Measurements from ENCODE around the gene PAK6. TPM values are rescaled to one million over a fixed set of nuclear protein-coding genes. Genes with fewer than 3 reads are reported as not detected.

Gene PAK6
- total RNA-seq, 4 donors from 2014 or later: 2.3 to 5.0 (median 3.3) TPM; not detected in 1

- Histone ChIP-seq H3K27ac (no peak overlapping the region), H3K27me3 (no peaks in the 10 kb centered on the region), H3K4me1 (no peaks in the 10 kb centered on the region), H3K36me3 (no peaks in the 10 kb centered on the region), H3K4me3 (no peak overlapping the region), H3K9me3 (no peaks in the 10 kb centered on the region)
- intact Hi-C loops (cut with DNase I; ENCODE audit: low total_unique reads): no loop called here
- no peak for DNase-seq
- no peak for TF ChIP-seq POLR2A (IDR thresholded peaks at IDR 0.05)
- TF ChIP-seq, protein P1, sequence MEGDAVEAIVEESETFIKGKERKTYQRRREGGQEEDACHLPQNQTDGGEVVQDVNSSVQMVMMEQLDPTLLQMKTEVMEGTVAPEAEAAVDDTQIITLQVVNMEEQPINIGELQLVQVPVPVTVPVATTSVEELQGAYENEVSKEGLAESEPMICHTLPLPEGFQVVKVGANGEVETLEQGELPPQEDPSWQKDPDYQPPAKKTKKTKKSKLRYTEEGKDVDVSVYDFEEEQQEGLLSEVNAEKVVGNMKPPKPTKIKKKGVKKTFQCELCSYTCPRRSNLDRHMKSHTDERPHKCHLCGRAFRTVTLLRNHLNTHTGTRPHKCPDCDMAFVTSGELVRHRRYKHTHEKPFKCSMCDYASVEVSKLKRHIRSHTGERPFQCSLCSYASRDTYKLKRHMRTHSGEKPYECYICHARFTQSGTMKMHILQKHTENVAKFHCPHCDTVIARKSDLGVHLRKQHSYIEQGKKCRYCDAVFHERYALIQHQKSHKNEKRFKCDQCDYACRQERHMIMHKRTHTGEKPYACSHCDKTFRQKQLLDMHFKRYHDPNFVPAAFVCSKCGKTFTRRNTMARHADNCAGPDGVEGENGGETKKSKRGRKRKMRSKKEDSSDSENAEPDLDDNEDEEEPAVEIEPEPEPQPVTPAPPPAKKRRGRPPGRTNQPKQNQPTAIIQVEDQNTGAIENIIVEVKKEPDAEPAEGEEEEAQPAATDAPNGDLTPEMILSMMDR (IDR thresholded peaks at IDR 0.05): no peak
Observed at GRCh38 chr15:40229316-40229715, 9.5 kb upstream of the PAK6 start.

DNA sequence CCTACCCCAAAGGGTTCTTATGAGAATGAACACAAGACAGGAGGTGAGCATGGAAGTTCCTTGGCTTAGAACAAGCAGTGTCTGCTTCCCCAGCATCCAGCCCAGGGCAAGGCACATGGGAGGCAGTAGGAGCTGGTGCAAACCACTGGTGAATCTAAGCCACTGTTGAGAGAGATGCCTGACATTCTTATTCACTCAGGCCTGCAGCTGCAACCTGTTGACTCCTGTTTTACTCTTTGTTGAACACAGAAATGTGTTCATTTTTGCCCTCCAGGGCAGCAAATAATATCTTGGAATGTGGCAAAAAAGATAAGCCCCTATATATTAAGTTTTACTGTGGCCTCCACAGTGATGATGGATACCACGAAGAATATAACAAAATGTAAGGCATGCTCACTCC, 8.9 kb upstream of the PAK6 start:
- Histone ChIP-seq H3K4me1 (no peaks in the 10 kb centered on the region), H3K9me3 (no peaks in the 10 kb centered on the region), H3K27ac (no peak overlapping the region), H3K27me3 (no peaks in the 10 kb centered on the region), H3K36me3 (no peaks in the 10 kb centered on the region), H3K4me3 (no peak overlapping the region)
- TF ChIP-seq POLR2A (IDR thresholded peaks at IDR 0.05): no peak
- TF ChIP-seq, protein P1 (IDR thresholded peaks at IDR 0.05): no peak
- DNase-seq: no peak
- intact Hi-C loops (cut with DNase I; ENCODE audit: low total_unique reads): no loop called here

- TF ChIP-seq POLR2A (IDR thresholded peaks at IDR 0.05): no peak
- TF ChIP-seq, protein P1 (IDR thresholded peaks at IDR 0.05): no peak
- Histone ChIP-seq H3K4me1 (no peaks in the 10 kb centered on the region), H3K27me3 (no peaks in the 10 kb centered on the region), H3K36me3 (no peaks in the 10 kb centered on the region), H3K4me3 (no peak overlapping the region), H3K9me3 (no peaks in the 10 kb centered on the region), H3K27ac (no peak overlapping the region)
- intact Hi-C loops (cut with DNase I; ENCODE audit: low total_unique reads): no loop called here
- DNase-seq: no peak
Observed at GRCh38 chr15:40232625-40233070, 6.2 kb upstream of the PAK6 start.

DNA sequence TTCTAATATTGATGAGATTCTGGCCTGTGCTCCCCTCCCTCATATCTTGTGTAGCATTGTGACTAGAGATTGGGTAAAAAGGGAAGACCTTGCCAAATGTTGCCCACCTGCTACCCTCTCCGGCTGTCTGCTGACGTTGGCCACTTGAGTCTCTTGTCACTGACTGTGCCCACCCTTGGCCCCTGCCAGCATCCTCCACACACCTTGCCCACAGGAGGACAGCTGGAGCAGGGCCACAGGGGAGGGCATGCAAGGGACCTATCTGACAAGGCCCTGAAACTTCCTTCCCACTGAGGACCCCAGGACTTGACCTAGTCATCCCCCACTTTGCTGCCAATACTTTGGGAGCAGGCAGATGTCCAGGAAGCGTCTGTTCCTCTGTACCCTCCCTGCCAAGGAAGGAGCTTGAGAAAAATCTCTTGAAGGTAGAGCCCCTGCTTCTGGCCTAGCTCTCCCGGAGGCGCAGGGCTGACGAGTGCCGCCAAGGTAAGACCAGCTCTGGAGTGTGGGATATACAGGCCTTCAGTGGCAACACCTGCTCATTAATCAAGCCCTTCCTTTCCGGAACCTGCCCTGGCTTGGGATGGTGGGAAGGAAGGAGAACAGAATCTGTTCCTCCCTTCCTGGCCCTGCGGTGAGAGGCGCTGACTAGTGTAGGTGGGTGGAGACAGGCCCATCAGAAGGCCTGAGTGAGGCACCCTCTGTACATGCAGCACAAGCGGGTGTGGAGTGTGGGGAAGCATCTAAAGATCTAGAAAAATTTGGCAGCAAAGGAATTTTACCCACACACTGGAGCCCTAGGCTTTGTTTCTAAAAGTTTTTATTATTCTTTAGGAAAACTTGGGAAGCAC, 4.9 kb upstream of the PAK6 start:
- Histone ChIP-seq H3K27me3 (no peaks in the 10 kb centered on the region), H3K4me1 (no peaks in the 10 kb centered on the region), H3K4me3 (no peak overlapping the region), H3K36me3 (no peaks in the 10 kb centered on the region), H3K27ac (no peak overlapping the region), H3K9me3 (no peaks in the 10 kb centered on the region)
- TF ChIP-seq, protein P1 (IDR thresholded peaks at IDR 0.05): no peak
- no peak for TF ChIP-seq POLR2A (IDR thresholded peaks at IDR 0.05)
- intact Hi-C loops (cut with DNase I; ENCODE audit: low total_unique reads): no loop called here
- DNase-seq: no peak

DNA sequence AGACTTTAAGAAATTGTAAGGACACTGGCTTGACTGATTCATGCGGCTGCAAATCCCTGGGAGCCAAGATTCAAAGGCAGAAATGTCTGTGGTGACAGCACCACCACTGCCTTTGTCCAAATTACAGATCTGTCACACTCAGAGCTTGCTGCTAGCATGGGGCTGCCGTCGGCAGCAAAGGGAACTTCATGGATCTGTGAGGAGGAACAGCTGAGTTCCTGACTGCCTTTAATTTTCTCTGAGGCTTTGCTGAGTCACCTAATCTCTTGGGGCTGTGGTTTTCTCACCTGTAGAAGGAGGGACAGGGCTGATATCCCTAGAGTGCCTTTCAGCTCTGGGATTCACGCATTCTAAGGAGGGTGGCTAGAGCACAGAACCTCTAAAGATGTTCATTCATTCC, 4.1 kb upstream of the PAK6 start:
- Histone ChIP-seq H3K4me3 (no peak overlapping the region), H3K27ac (no peak overlapping the region), H3K36me3 (no peaks in the 10 kb centered on the region), H3K27me3 (no peaks in the 10 kb centered on the region), H3K4me1 (no peaks in the 10 kb centered on the region), H3K9me3 (no peaks in the 10 kb centered on the region)
- intact Hi-C loops (cut with DNase I; ENCODE audit: low total_unique reads): no loop called here
- TF ChIP-seq, protein P1 (IDR thresholded peaks at IDR 0.05): no peak
- DNase-seq: no peak
